ENCODE data around the gene REV3L. TPM values are rescaled to one million over a fixed set of nuclear protein-coding genes. Genes with fewer than 3 reads are reported as not detected.

REV3L gene
- total and polyA plus RNA-seq, 9 of the 15 experiments (the other 6 are each of a cell fraction or from before 2014, with no cell fraction given) = 5.5 to 24.4 (median 14.4) TPM

GRCh38 chr6:111472933-111473435, 10.0 kb downstream of the REV3L start:
- POLR2A ChIA-PET = no interaction called here
- intact Hi-C loops (cut with micrococcal nuclease) = loop anchor here (10.0 kb wide), 1 partner anchor 458 kb away; no protein-coding TSS in a partner anchor

More at GRCh38 chr6:111472933-111473435, 10.0 kb downstream of the REV3L start:
- Histone ChIP-seq H3K4me2 (ENCODE audit: insufficient read depth, low read length) (no peak overlapping the region), H3K9me1 (ENCODE audit: control insufficient read depth, insufficient read depth, low read length) (no peaks in the 10 kb centered on the region), H3K9me3 (replicated peaks; ENCODE audit: control insufficient read depth, insufficient read depth, low read depth, low read length) (no peaks in the 10 kb centered on the region), H3K79me2 (ENCODE audit: control insufficient read depth, insufficient read depth, low read length) (peaks cover 84% of the 10 kb centered on the region), H2AFZ (ENCODE audit: low read depth, low read length) (no peak overlapping the region), H3K4me3 (no peak overlapping the region), H3K4me1 (replicated peaks in 1 of 2; ENCODE audit: control insufficient read depth in 2 of 2, insufficient read depth in 2 of 2, low read length in 2 of 2) (peaks cover 0 to 24% of the 10 kb centered on the region in 2 experiments; a peak in 4 of 5 replicates), H3K36me3 (ENCODE audit: control insufficient read depth, insufficient read depth, low read length) (peaks cover 20% of the 10 kb centered on the region; the same call in 1 of the 3 replicates), H3K27ac (ENCODE audit: extremely low read depth, low read depth, low read length) (peak overlapping the region; percentile 37; the same call in 1 of the 3 replicates), H3K27me3 (ENCODE audit: control insufficient read depth in 2 of 2, insufficient read depth in 2 of 2, low read length in 2 of 2) (no peaks in the 10 kb centered on the region), H3K9ac (ENCODE audit: insufficient read depth in 1 of 2, low read depth in 2 of 2, low read length in 2 of 2) (peak overlapping the region in 1 of 2 experiments; percentile 28; a peak in 1 of 4 replicates), H4K20me1 (replicated peaks; ENCODE audit: control insufficient read depth, insufficient read depth, low read length) (0 out of 2 replicates have a peak, but pooled peaks cover 7% of the 10 kb centered on the region)
- ATAC-seq (no peak), FAIRE-seq (no peak), DNase-seq (ENCODE audit: extremely low read depth in 1 of 4, low spot score in 3 of 4) (no peak)
- whole genome bisulfite sequencing (ENCODE audit: insufficient coverage, low coverage, missing lambda C conversion rate) = 97% methylated on average over 2 of the region's 2 CpGs
- CTCF ChIA-PET (ENCODE audit: low intra/inter-chr PET ratio) = no interaction called here
- BruUV-seq (replicated peaks) = no TSS peak
- TF ChIP-seq PRMT5 (CRISPR knock-in tag; IDR thresholded peaks at IDR 0.05) = no peak
- 0 out of 2 replicates have a peak, but pooled peaks have one; percentile 33 for TF ChIP-seq SMARCA4 (IDR thresholded peaks at IDR 0.05)
- TF ChIP-seq ZFP91 (CRISPR knock-in tag; IDR thresholded peaks at IDR 0.05) = peak; percentile 38; the same call in 1 of the 2 replicates
- TF ChIP-seq ZNF384 (IDR thresholded peaks at IDR 0.05; ENCODE audit: low read depth, low read length) = peak; percentile 46
- in situ Hi-C loops (cut with MboI) = loop anchor here (5.0 kb wide), 1 partner anchor 221 kb away; no protein-coding TSS in a partner anchor
